ENCODE data around the gene BIN2.
A peak's percentile ranks its signal among the peaks of the same experiment; 100 is the strongest.

The BIN2 gene

GRCh38 chr12:51324953-51325352 lies 979 bp upstream of the BIN2 start:
- H3K4me3 ChIP-seq (IDR thresholded peaks at IDR 0.05; ENCODE audit: insufficient read depth, low read depth, low read length): no peak overlapping the region
- H3K36me3 ChIP-seq (ENCODE audit: insufficient read depth): no peaks in the 10 kb centered on the region
- H3K9ac ChIP-seq: no peak overlapping the region
- TF ChIP-seq, protein P1, sequence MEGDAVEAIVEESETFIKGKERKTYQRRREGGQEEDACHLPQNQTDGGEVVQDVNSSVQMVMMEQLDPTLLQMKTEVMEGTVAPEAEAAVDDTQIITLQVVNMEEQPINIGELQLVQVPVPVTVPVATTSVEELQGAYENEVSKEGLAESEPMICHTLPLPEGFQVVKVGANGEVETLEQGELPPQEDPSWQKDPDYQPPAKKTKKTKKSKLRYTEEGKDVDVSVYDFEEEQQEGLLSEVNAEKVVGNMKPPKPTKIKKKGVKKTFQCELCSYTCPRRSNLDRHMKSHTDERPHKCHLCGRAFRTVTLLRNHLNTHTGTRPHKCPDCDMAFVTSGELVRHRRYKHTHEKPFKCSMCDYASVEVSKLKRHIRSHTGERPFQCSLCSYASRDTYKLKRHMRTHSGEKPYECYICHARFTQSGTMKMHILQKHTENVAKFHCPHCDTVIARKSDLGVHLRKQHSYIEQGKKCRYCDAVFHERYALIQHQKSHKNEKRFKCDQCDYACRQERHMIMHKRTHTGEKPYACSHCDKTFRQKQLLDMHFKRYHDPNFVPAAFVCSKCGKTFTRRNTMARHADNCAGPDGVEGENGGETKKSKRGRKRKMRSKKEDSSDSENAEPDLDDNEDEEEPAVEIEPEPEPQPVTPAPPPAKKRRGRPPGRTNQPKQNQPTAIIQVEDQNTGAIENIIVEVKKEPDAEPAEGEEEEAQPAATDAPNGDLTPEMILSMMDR (conservative IDR thresholded peaks at IDR 0.05; ENCODE audit: low read depth, low read length): no peak
- H3K27ac ChIP-seq: no peak overlapping the region; the same call in 1 of the 2 replicates
- no peak overlapping the region for H3K4me2 ChIP-seq
- no peak overlapping the region for H2AFZ ChIP-seq (ENCODE audit: low read depth)
- peaks cover 84% of the 10 kb centered on the region for H3K4me1 ChIP-seq (ENCODE audit: low read depth, poor library complexity, severe bottlenecking)
- H3K79me2 ChIP-seq (ENCODE audit: insufficient read depth, low read depth): peaks cover 19% of the 10 kb centered on the region; the same call in 1 of the 2 replicates
- H3K27me3 ChIP-seq (ENCODE audit: insufficient read depth, low read depth): no peaks in the 10 kb centered on the region
- H4K20me1 ChIP-seq (ENCODE audit: insufficient read depth): no peaks in the 10 kb centered on the region

DNA sequence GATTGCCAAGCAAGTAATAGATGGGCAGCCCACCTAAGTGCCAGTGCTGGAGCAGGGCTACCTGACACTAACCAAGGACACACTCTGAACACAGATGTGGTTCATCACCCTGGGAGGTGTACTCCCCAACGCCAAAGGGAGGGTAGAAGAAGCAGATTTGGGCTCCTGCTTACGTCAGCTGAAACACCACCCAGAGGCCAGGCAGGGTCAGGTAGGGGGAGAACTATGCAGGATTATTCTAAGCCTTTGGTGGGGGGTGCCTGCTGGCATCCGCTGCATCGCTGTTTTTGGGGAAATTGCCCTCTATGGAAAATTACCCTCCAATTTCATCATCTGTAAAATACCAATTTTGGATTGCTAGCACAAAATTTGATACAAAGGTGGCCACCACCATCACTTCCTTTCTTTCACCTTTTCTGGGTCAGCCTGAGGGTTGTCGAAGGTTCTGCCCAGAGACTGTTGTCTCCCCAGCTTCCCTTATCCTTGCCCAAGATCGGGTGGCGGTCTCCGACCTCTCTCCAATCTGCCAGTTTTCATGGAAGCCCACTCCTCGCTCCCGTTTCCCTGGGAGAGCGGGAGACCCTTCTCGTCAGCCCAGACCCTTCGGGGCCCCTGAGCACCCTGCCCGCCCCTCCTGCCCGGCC lies 535 bp downstream of the BIN2 start:
- Histone ChIP-seq H4K20me1 (ENCODE audit: insufficient read depth) (no peaks in the 10 kb centered on the region), H2AFZ (ENCODE audit: low read depth) (peak overlapping the region; percentile 58), H3K4me3 (IDR thresholded peaks at IDR 0.05; ENCODE audit: insufficient read depth, low read depth, low read length) (no peak overlapping the region), H3K79me2 (ENCODE audit: insufficient read depth, low read depth) (peaks cover 23% of the 10 kb centered on the region; the same call in 1 of the 2 replicates), H3K27ac (peak overlapping the region; percentile 75), H3K27me3 (ENCODE audit: insufficient read depth, low read depth) (no peaks in the 10 kb centered on the region), H3K4me2 (peak overlapping the region; percentile 72), H3K36me3 (ENCODE audit: insufficient read depth) (no peaks in the 10 kb centered on the region), H3K4me1 (ENCODE audit: low read depth, poor library complexity, severe bottlenecking) (peaks cover 93% of the 10 kb centered on the region), H3K9ac (peak overlapping the region; percentile 78)
- TF ChIP-seq, protein P1 (conservative IDR thresholded peaks at IDR 0.05; ENCODE audit: low read depth, low read length): no peak

- no peaks in the 10 kb centered on the region for H4K20me1 ChIP-seq (ENCODE audit: insufficient read depth)
- TF ChIP-seq, protein P1 (conservative IDR thresholded peaks at IDR 0.05; ENCODE audit: low read depth, low read length): no peak
- H3K36me3 ChIP-seq (ENCODE audit: insufficient read depth): no peaks in the 10 kb centered on the region
- H3K4me3 ChIP-seq (IDR thresholded peaks at IDR 0.05; ENCODE audit: insufficient read depth, low read depth, low read length): no peak overlapping the region
- H3K4me2 ChIP-seq: peak overlapping the region; percentile 72
- peaks cover 93% of the 10 kb centered on the region for H3K4me1 ChIP-seq (ENCODE audit: low read depth, poor library complexity, severe bottlenecking)
- H3K79me2 ChIP-seq (ENCODE audit: insufficient read depth, low read depth): peaks cover 23% of the 10 kb centered on the region; the same call in 1 of the 2 replicates
- peak overlapping the region; percentile 75 for H3K27ac ChIP-seq
- H3K27me3 ChIP-seq (ENCODE audit: insufficient read depth, low read depth): no peaks in the 10 kb centered on the region
- peak overlapping the region; percentile 78; the same call in 1 of the 2 replicates for H3K9ac ChIP-seq
- no peak overlapping the region for H2AFZ ChIP-seq (ENCODE audit: low read depth)
Observed at GRCh38 chr12:51322452-51322851, 1.5 kb downstream of the BIN2 start.

GRCh38 chr12:51321882-51322281 lies 2.1 kb downstream of the BIN2 start:
- Histone ChIP-seq H3K27ac (peak overlapping the region; percentile 75), H2AFZ (ENCODE audit: low read depth) (no peak overlapping the region)

More at GRCh38 chr12:51321882-51322281, 2.1 kb downstream of the BIN2 start:
- H3K36me3 ChIP-seq (ENCODE audit: insufficient read depth): no peaks in the 10 kb centered on the region
- TF ChIP-seq, protein P1 (conservative IDR thresholded peaks at IDR 0.05; ENCODE audit: low read depth, low read length): no peak
- H3K4me3 ChIP-seq (IDR thresholded peaks at IDR 0.05; ENCODE audit: insufficient read depth, low read depth, low read length): no peak overlapping the region
- H3K27me3 ChIP-seq (ENCODE audit: insufficient read depth, low read depth): no peaks in the 10 kb centered on the region
- H4K20me1 ChIP-seq (ENCODE audit: insufficient read depth): no peaks in the 10 kb centered on the region
- H3K9ac ChIP-seq: no peak overlapping the region
- peaks cover 89% of the 10 kb centered on the region for H3K4me1 ChIP-seq (ENCODE audit: low read depth, poor library complexity, severe bottlenecking)
- peaks cover 23% of the 10 kb centered on the region; the same call in 1 of the 2 replicates for H3K79me2 ChIP-seq (ENCODE audit: insufficient read depth, low read depth)
- H3K4me2 ChIP-seq: peak overlapping the region; percentile 72
